GM18511 (cell line): ENCODE measurements around the gene IL34.
"Not testable (repeated sequence)": the region's sequence is repeated elsewhere in the genome, so short reads cannot be mapped to it uniquely, and the experiment has no call there.

Experiments used
- ATAC-seq: cut with Tn5 transposase; IDR thresholded peaks from one replicate; pipeline ENCODE4 v1.9.1; 2021; ENCODE audit warnings: mild to moderate bottlenecking, moderate library complexity; ENCODE audit not compliant: unreplicated experiment

The IL34 gene

DNA sequence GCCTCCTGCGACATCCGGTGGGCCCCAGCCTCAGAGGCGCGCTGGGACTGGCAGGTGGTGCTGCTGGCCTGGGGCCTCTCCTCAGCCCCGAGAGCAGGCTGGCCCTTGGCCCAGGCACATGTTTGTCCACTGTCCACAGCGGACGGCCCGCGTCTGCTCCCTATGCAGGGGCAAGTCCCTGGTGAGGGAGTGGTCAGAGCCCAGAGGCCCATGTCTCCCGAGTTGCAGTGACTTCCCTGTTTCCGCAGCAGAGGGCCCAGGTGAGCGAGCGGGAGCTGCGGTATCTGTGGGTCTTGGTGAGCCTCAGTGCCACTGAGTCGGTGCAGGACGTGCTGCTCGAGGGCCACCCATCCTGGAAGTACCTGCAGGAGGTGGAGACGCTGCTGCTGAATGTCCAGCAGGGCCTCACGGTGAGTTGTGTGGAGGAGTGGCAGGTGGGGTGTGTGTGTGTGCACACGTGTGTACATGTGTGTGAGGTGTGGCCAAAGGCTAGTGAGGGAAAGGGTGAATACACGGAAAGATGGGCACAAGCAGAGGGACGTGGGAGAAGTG lies 10.4 kb downstream of the IL34 start:
- no peak for ATAC-seq

GRCh38 chr16:70657956-70658355 lies 11.6 kb downstream of the IL34 start:
- no peak for ATAC-seq

DNA sequence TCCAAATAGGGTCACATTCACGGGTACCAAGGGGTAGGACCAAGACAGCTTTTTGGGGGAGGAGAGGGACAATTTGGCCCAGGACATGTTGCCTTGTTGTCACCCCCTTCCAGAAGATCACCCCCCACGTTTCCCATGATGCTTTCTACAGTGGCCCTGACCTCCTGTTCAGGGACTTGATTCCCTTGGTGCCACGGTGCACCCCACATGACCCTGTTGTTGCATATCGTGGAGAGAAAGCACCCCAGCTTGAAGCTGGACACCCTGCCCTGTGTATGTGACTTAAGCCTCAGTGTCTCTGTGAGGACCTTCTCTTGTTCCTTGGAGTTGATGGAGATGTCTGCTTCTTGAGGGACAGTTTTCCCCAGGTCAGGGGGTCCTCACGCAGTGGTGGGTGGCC lies 12.6 kb downstream of the IL34 start:
- ATAC-seq, result no peak

DNA sequence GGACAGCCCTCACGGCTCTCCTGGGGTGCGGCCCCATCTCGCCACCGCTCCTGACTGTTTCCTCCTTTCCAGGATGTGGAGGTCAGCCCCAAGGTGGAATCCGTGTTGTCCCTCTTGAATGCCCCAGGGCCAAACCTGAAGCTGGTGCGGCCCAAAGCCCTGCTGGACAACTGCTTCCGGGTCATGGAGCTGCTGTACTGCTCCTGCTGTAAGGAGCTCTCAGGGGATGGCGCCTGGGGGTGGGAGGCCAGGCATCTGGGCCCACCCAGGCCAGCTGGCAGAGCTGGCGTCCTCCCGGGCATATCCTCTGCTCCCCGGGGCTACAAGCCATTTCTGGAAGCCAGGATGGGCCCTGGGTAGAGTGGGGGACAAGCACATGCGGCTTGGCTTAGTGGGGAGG lies 13.2 kb downstream of the IL34 start:
- no peak for ATAC-seq

DNA sequence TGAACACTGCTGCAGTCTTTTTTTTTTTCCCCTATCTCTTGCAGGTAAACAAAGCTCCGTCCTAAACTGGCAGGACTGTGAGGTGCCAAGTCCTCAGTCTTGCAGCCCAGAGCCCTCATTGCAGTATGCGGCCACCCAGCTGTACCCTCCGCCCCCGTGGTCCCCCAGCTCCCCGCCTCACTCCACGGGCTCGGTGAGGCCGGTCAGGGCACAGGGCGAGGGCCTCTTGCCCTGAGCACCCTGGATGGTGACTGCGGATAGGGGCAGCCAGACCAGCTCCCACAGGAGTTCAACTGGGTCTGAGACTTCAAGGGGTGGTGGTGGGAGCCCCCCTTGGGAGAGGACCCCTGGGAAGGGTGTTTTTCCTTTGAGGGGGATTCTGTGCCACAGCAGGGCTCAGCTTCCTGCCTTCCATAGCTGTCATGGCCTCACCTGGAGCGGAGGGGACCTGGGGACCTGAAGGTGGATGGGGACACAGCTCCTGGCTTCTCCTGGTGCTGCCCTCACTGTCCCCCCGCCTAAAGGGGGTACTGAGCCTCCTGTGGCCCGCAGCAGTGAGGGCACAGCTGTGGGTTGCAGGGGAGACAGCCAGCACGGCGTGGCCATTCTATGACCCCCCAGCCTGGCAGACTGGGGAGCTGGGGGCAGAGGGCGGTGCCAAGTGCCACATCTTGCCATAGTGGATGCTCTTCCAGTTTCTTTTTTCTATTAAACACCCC lies 13.8 kb downstream of the IL34 start:
- no peak for ATAC-seq

GRCh38 chr16:70660672-70661350 lies 14.5 kb downstream of the IL34 start:
- ATAC-seq, result no peak

GRCh38 chr16:70661534-70661917 lies 15.2 kb downstream of the IL34 start:
- ATAC-seq, result no peak

DNA sequence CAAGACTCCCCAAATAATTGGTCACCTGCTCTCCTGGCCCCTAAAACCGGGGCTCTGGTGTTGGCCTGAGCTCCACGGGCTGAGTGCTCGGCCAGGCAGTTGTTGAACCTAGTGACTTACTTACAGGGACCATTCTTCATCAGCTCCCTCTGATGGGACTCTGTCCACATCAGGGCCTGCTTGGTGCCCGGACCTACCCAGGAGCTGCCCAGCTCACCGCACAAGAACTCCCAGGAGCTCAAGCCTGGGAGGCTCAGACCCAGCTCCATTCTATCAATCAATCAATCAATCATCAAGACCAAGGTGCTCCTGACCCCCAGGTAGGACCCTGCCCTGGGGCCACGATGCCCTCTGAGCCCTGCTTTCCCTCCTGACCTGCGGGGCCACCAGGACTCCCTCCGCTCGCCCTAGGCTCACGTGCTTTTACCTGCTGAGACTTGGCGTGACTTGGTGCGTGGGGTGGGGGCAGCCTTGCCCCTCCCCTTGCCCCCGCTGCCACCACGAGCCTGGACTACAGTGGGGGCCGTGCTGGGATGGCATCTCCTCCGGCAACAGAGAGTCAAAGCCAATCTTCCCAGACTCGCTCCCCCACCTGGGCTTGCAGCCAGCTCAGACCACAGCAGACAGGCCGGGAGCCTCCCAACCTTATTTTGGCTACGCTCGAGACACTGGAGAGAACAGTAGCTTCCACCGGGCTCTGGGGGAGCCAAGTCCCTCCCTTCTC lies 15.7 kb downstream of the IL34 start:
- no peak for ATAC-seq

DNA sequence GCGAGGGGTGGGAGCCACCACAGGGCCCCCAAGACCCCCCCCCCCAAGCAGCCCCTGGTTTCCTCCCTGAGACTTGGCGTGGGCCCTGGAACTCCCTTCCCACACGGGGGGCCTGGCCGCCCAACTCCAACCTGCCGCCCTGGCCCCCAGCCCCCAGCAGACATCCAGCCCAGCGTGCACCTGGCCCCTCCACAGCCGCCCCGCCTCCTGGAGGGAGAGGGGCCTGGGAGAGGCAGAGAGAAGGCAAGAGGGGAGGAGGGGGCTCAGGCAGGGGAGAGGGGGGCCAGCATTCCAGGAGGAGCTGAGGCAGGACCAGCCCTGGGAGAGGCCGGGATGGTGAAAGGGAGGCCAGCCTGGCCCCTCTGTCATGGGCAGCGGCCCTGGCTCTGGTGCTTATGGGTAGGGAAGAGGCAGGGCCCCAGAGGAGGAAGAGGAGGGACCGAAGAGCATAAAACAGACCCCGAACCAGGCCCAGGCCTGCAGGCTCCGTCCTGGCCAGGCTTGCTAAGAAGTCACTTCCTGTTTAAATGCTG lies 16.7 kb downstream of the IL34 start:
- ATAC-seq, result no peak

DNA sequence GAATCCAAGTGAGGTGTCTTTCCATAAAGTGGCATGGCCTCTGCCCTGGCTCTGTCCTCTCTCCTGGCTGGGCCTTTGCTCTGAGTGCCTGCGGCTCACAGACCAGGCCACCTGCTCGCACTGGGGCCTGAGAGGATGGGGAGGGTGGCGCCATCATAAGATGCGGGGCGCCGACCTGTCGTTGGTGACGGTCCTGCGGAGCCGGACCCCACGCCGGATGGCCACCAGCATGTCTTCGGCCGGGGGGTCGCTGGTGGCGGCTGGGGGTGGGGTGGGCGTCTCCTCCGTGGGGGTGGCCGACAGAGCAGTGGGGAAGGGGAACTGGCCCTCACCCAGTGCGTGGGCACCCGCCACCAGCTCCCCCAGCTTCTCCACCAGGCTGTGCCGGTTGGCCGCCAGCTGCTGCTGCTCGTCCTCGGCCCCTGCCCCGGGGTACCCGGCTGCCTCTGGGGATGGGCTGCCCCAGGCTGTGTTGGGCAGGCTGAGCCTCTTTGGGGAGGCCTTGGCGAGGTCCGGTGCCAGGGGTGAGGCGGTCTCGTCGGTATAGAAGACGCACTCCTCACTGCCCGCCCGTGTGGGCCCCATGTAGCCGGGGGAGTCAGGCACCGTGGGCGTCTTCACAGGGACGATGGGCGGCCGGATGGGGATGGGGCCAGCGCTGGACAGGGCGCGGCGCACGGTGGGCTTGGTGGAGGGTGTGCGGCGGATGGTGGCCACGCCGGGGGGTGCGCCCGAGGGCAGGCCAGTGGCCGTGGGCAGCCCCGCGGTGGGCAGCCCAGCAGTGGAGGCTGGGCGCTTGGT lies 17.4 kb downstream of the IL34 start:
- ATAC-seq, result no peak

DNA sequence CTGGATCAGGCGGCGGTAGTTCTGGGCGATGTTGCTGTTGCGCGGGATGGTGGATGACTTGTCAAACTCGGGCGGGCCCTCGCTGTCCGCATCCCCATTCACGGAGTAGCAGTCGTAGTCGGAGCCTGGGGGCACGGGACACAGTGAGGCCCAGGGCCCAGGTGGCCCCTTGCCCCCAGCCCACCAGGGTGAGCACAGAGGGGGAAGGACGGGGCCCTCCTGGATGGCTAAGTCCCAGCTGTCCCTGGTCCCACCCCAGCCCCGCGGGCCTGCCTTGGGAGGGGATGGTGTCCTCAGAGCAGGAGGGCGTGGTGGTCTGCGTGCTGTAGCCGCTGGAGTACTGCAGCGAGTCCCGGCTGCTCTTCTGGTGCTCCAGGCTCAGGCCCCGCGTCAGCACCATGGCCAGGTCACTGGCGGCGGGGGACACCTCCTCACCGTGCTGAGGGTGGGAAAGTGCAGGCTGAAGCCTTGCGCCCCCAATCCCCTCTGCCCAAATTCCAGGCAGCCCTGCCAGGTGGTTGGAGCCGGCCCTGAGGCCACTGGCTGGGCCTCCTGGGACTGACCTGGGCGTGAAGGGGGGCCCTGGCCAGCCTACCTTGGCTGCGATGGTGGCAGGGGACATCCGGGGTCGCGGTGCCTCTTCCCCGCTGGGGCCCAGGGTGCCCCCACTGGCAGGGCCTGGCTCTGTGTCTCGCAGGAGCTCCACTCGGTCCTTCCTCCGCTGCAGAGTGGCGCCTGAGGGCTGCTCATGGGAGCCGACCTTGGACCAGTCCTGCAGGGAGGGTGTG lies 18.2 kb downstream of the IL34 start:
- no peak for ATAC-seq

GRCh38 chr16:70665113-70665694 lies 18.8 kb downstream of the IL34 start:
- no peak for ATAC-seq

DNA sequence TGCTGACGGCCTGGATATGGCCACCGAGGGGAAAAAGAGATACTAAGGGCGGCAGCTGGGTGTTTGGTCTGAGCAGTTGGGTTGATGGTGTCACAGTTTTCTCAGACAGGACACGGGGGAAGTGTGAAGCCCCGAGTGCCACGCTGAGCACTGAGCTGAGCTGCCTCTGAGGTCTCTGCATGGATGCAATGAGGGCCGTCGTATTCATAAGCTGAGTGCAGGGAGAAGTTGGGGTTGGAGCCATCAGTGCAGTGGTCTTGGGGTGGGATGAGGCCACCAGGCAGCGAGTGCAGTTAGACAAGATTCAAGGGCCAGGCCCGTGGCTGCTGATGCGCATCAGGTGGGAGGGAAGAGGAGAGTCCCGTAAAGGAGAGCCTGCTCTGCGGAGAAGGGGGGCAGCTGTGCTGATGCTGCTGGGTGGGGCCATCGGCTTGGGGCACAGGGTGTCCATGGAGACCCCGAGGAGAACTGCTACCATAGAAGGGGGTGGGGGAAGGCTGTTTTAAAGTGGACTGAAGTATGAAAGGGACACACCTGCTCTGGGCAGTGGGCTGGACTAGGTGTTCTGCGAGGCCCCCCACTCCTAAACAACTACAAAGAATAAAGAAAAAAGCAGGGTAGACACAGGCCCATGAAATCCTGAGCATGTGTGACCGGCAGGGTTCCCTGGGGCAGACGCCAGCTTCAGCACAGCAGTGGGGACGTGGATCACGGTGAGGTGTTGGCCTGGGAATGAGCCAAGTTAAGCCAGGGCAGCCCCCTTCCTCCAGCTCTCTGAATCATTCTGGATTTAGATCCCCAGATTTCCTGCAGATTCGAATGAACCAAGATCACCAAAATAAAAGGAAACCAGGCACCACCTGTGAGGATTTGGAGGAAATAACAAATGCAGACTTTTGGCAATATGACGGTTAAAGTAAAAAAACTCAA lies 19.7 kb downstream of the IL34 start:
- ATAC-seq, result no peak

DNA sequence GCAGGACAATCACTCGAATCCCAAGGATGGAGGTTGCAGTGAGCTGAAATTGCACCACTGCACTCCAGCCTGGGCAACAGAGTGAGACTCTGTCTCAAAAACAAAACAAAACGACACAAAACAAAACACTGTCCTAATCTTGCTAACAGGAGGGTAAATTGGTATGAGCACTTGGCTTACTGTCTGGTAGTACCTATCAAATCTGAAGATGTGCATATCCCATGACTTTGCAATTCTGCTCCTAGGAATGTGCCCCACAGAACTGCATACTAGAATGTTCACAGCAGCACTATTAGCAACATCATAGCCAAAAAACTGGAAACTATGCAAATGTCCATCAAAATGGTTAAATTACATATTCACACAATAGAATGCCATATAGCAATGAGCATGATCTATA lies 23.8 kb downstream of the IL34 start:
- ATAC-seq, result no peak

DNA sequence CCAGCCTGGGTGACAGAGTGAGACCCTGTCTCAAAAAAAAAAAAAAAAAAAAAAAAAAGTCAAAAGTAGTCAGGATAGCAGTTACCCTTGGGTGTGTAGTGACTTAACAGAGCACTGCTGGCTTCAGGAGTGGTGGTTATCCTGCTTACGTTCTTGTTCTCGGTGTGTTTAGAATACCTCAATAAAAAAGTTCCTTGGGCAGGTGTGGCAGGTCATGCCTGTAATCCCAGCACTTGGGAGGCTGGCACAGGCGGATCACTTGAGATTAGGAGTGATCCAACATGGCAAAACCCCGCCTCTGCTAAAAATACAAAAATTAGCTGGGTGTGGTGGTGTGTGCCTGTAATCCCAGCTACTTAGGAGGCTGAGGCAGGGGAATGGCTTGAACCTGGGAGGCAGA lies 24.6 kb downstream of the IL34 start:
- not testable (repeated sequence) for ATAC-seq

DNA sequence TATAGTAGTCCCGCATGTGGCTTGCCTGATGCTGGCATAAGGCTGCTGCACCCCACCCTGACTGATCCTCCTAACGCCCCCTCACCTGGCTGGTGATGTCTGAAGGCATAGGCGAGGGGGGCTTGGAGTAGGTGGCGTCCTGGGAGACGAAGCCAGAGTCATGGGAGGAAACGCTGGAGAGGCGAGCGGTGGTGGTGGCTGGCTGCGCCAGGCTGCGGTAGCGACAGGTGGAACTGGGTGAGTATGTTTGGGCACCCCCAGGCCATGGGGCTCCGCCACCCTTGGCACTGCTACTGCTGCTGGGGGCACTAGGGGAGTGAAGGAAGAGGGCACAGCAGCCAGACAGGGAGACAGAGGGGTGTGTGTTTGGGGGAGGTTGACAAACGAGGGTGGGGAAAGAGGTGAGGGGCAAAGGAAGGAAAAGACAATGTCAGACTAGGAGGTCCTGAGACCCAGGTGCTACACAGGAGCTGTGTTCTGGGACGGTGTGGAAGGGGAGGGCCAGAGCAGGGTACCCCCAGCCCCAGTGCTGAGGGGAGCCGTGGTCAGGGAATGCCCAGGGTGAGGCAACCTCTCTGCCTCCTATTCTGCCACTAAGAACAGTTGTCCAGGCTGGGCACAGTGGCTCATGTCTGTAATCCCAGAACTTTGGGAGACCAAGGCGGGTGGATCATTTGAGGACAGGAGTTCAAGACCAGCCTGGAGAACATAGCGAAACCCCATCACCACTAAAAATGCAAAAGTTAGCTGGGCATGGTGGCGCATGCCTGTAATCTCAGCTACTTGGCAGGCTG lies 28.1 kb downstream of the IL34 start:
- ATAC-seq, result no peak

GRCh38 chr16:70675851-70676513 lies 29.6 kb downstream of the IL34 start:
- ATAC-seq, result no peak
